Astrocyte (in vitro differentiated cells and primary cell): Measurements from ENCODE around the gene ARHGEF26.

Experiments used
- CTCF ChIP-seq: IDR thresholded peaks from 2 replicates; pipeline ENCODE4 v1.5.1; 2011; ENCODE audit warnings: low read depth, mild to moderate bottlenecking, inconsistent platforms, low read length, moderate library complexity; ENCODE audit not compliant: insufficient read depth
- EZH2 ChIP-seq: IDR thresholded peaks from 2 replicates; pipeline ENCODE4 v1.6.1; 2012; ENCODE audit warnings: mild to moderate bottlenecking, low read length, inconsistent platforms; ENCODE audit not compliant: insufficient read depth

DNA sequence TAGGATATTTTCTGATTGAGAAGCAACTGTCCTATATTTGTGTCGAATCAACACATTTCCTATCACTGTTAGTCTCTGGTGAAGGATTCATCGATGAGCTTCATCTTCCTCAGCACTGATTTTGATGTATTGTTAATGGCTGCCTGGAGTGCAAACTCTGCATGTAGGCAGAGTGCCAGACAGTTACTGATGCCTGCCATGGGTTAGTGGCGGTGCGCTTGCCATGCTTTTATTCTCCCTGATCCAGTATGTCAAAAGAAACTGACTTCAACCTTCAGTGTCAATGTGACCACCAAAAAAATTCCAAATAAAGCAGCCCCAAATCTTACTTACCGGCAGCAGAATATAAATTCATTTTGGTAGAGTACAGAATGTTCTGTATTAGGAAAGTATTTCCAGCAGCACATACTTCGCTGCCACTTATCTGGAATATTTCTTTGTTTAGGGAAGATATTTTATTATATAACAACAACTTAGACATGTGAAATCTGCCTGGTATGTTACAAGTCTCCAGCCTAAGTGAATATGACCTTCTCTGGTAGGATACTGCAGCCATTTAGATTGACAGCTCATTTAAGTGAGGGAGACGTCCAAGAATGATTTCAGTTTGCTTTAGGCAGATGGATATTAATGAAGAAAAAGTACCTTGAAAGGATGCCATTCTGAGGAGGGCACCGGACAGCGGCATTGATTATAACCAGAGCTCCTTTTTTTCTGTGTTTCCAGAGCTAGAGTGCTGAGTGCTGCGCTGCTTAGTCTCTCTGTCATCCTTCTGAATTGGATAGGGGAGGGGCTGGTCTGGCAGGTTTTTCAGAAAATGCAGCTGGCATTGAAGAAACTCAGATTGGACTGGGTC is 59.9 kb downstream of the ARHGEF26 start:
- no peak for TF ChIP-seq CTCF
- no peak for TF ChIP-seq EZH2
